Right lobe of liver (tissue), 6 donors: ENCODE results near the gene COL4A1. TPM values are rescaled to one million over a fixed set of nuclear protein-coding genes. Genes with fewer than 3 reads are reported as not detected.

Source experiments
- ATAC-seq, 4 donors: fragments of 200-7000 bp; cut with Tn5 transposase; one replicate each; pipeline ENCODE4 v1.9.1; 2020; ENCODE audit warnings: mild to moderate bottlenecking in 4 of 4, moderate library complexity in 4 of 4
- DNase-seq, 3 donors: peaks; one replicate each; pipeline ENCODE4 v3.0.0-alpha.2; 2020
- H3K27ac ChIP-seq, 3 donors: fragments of 200-600 bp; one replicate each; pipeline ENCODE4 v1.8.0; 2022
- H3K27me3 ChIP-seq, 2 donors: fragments of 200-600 bp; one replicate each; pipeline ENCODE4 v1.8.0; 2022
- H3K36me3 ChIP-seq, 4 donors: fragments of 200-600 bp; sonication (generic) in 1 of 4; one replicate each; pipeline versions ENCODE4 v1.5.1 to v1.8.0; 2017 to 2022; ENCODE audit warnings: control low read depth in 1 of 4
- H3K4me1 ChIP-seq, 4 donors: fragments of 200-600 bp; sonication (generic) in 1 of 4; one replicate each; pipeline versions ENCODE4 v1.5.1 to v1.8.0; 2017 to 2022; ENCODE audit warnings: control low read depth in 1 of 4
- H3K4me3 ChIP-seq, 3 donors: fragments of 200-600 bp; one replicate each; pipeline ENCODE4 v1.8.0; 2022
- H3K9me3 ChIP-seq, 4 donors: fragments of 200-600 bp; sonication (generic) in 1 of 4; one replicate each; pipeline versions ENCODE4 v1.5.1 to v1.8.0; 2017 to 2022; ENCODE audit warnings: control low read depth in 1 of 4
- CTCF ChIP-seq, 4 donors: fragments of 200-600 bp in 3 of 4; fragments of 450-650 bp in 1 of 4; IDR thresholded peaks; one replicate each; pipeline versions ENCODE4 v1.5.1 to v1.8.0; 2016 to 2022; ENCODE audit warnings: antibody characterized with exemption in 4 of 4, mild to moderate bottlenecking in 2 of 4
- POLR2A ChIP-seq: fragments of 450-650 bp; IDR thresholded peaks from one replicate; pipeline ENCODE4 v1.6.1; 2017; ENCODE audit warnings: antibody characterized with exemption, mild to moderate bottlenecking
- WGBS: methylation state at CpG from one replicate; pipeline ENCODE4 v1.1.6; 2018; ENCODE audit warnings: low coverage, low lambda C conversion rate; ENCODE audit not compliant: insufficient coverage; ENCODE audit errors: missing lambda C conversion rate; 5-methylcytosine and 5-hydroxymethylcytosine counted together
- intact Hi-C, 2 donors: fragments of 100-400 bp; cut with DNase I; formaldehyde crosslinking; loops; one replicate each; pipeline versions ENCODE4 v1.11.2 to v1.14.1; 2022
- total RNA-seq, 6 experiments: library from RNA; depleted of rRNA in 2 of 6; stranded (reverse); fragments of >200 nt in 2 of 6; fragmentation: NEBNext Ultra II Directional in 3 of 6; extraction: Animal tissue kit (Norgen Biotek cat#: 25700) in 3 of 6; gene quantifications; one replicate each; pipeline versions ENCODE4 v1.1.0 to v1.2.4, GENCODE V29; 2016 to 2023
- donor health status: DM: no; HTN: yes; CAD: no.
- donor health status: DM: no; HTN: no; CAD: no.
- donor health status: DM: no; HTN: no; CAD: no.
- donor health status: DM: no; HTN: yes; CAD: no.
- donor health status: DM: no; HTN: yes; CAD: no.

The COL4A1 gene
- total RNA-seq, 6 experiments from 2014 or later: 8.0 to 89.8 (median 41.1) TPM

- H3K4me1 ChIP-seq: no peaks in the 10 kb centered on the region
- TF ChIP-seq POLR2A (no peak), CTCF (IDR thresholded peaks at IDR 0.05) (no peak)
- DNase-seq (no peak), ATAC-seq (no peak)
- 30% methylated on average over 2 of the region's 2 CpGs for WGBS
- no peaks in the 10 kb centered on the region for H3K27me3 ChIP-seq
- H3K27ac ChIP-seq: peak overlapping the region in 1 of 3 donors; percentile 24
- H3K36me3 ChIP-seq: no peaks in the 10 kb centered on the region
- H3K9me3 ChIP-seq: no peaks in the 10 kb centered on the region
- H3K4me3 ChIP-seq: no peak overlapping the region
- intact Hi-C loops: no loop called here
Observed at GRCh38 chr13:110320645-110321044, 13.7 kb upstream of the COL4A1 start.

GRCh38 chr13:110319774-110320509, 13.0 kb upstream of the COL4A1 start:
- H3K4me1 ChIP-seq: no peaks in the 10 kb centered on the region
- H3K4me3 ChIP-seq: no peak overlapping the region
- peak overlapping the region in 2 of 3 donors; percentile 42 to 47 for H3K27ac ChIP-seq
- no peaks in the 10 kb centered on the region for H3K27me3 ChIP-seq
- ATAC-seq (peak; percentile 63 to 69 (median 68)), DNase-seq (no peak)
- no peaks in the 10 kb centered on the region for H3K36me3 ChIP-seq
- H3K9me3 ChIP-seq: no peaks in the 10 kb centered on the region
- intact Hi-C loops: no loop called here
- TF ChIP-seq CTCF (IDR thresholded peaks at IDR 0.05) (no peak), POLR2A (no peak)
- whole genome bisulfite sequencing: 32% methylated on average over 13 of the region's 19 CpGs

GRCh38 chr13:110319397-110319773, 12.4 kb upstream of the COL4A1 start:
- no peaks in the 10 kb centered on the region for H3K9me3 ChIP-seq
- H3K4me3 ChIP-seq: no peak overlapping the region
- ATAC-seq (no peak), DNase-seq (no peak)
- no peaks in the 10 kb centered on the region for H3K36me3 ChIP-seq
- no peaks in the 10 kb centered on the region for H3K27me3 ChIP-seq
- intact Hi-C loops: no loop called here
- WGBS: 44% methylated on average over 4 of the region's 4 CpGs
- no peak for TF ChIP-seq POLR2A
- no peaks in the 10 kb centered on the region for H3K4me1 ChIP-seq
- H3K27ac ChIP-seq: no peak overlapping the region

GRCh38 chr13:110318920-110319319, 12.0 kb upstream of the COL4A1 start:
- H3K27ac ChIP-seq: no peak overlapping the region
- TF ChIP-seq POLR2A (no peak), CTCF (IDR thresholded peaks at IDR 0.05) (no peak)
- WGBS: 46% methylated on average over 6 of the region's 7 CpGs
- no peaks in the 10 kb centered on the region for H3K36me3 ChIP-seq
- no peaks in the 10 kb centered on the region for H3K9me3 ChIP-seq
- DNase-seq (no peak), ATAC-seq (no peak)
- H3K4me1 ChIP-seq: no peaks in the 10 kb centered on the region
- H3K4me3 ChIP-seq: no peak overlapping the region
- no peaks in the 10 kb centered on the region for H3K27me3 ChIP-seq
- intact Hi-C loops: no loop called here

- Histone ChIP-seq H3K4me3 (no peak overlapping the region), H3K27ac (no peak overlapping the region), H3K9me3 (no peaks in the 10 kb centered on the region), H3K4me1 (no peaks in the 10 kb centered on the region), H3K36me3 (no peaks in the 10 kb centered on the region), H3K27me3 (no peaks in the 10 kb centered on the region)
- 78% methylated on average over 9 of the region's 13 CpGs for WGBS
- DNase-seq (no peak), ATAC-seq (no peak)
- intact Hi-C loops: no loop called here
- TF ChIP-seq POLR2A (no peak), CTCF (IDR thresholded peaks at IDR 0.05) (no peak)
Observed at GRCh38 chr13:110317496-110318195, 10.7 kb upstream of the COL4A1 start.
